OCI-LY3 (cell line): Measurements from ENCODE around the gene USP32.

Source experiments
- H2AFZ ChIP-seq: fragments of 200-600, 300-600 bp; shearing (Covaris generic); 2 replicates; pipeline ENCODE4 v1.6.0; 2014; ENCODE audit warnings: antibody characterized with exemption, low read depth, low read length
- H3K27ac ChIP-seq: fragments of 200-600, 300-600 bp; sonication (generic); 2 replicates; pipeline ENCODE4 v1.5.1; 2014; ENCODE audit warnings: mild to moderate bottlenecking, low read length, moderate library complexity, mixed read lengths
- H3K27me3 ChIP-seq: fragments of 200-600, 300-600 bp; sonication (generic); 2 replicates; pipeline ENCODE4 v1.6.1; 2014; ENCODE audit warnings: low read depth, low read length, mixed read lengths
- H3K36me3 ChIP-seq: fragments of 200-600, 300-600 bp; sonication (generic); replicated peaks from 2 replicates; pipeline ENCODE3; 2014; ENCODE audit warnings: low read depth, low read length, mixed read lengths
- H3K4me1 ChIP-seq: fragments of 300-600, 200-600 bp; sonication (generic); 2 replicates; pipeline ENCODE4 v1.6.1; 2014; ENCODE audit warnings: low read length, mixed read lengths
- H3K4me2 ChIP-seq: fragments of 200-600, 300-600 bp; sonication (generic); 2 replicates; pipeline ENCODE4 v1.6.1; 2014; ENCODE audit warnings: low read length, mixed read lengths
- H3K4me3 ChIP-seq: fragments of 300-600, 200-600 bp; sonication (generic); 2 replicates; pipeline ENCODE4 v1.5.1; 2014; ENCODE audit warnings: antibody characterized with exemption, mild to moderate bottlenecking, low read length, moderate library complexity
- H3K79me2 ChIP-seq: fragments of 300-600, 200-600 bp; shearing (Covaris generic); 2 replicates; pipeline ENCODE4 v1.6.1; 2014; ENCODE audit warnings: mild to moderate bottlenecking, low read length, mixed read lengths
- H3K9ac ChIP-seq: fragments of 300-600, 200-600 bp; shearing (Covaris generic); 2 replicates; pipeline ENCODE4 v1.6.0; 2014; ENCODE audit warnings: mild to moderate bottlenecking, low read length, moderate library complexity
- H3K9me3 ChIP-seq: fragments of 200-600, 300-600 bp; shearing (Covaris generic); 2 replicates; pipeline ENCODE4 v1.6.1; 2014; ENCODE audit warnings: low read length, mixed read lengths; ENCODE audit not compliant: insufficient read depth
- H4K20me1 ChIP-seq: fragments of 200-600, 300-600 bp; sonication (generic); 2 replicates; pipeline ENCODE4 v1.6.1; 2016; ENCODE audit warnings: low read length, mixed read lengths; ENCODE audit not compliant: insufficient read depth
- CTCF ChIP-seq: fragments of 200-600, 300-600 bp; sonication (generic); IDR thresholded peaks from 2 replicates; pipeline ENCODE4 v1.5.1; 2014; ENCODE audit warnings: antibody characterized with exemption, low read length, low read depth
- EZH2phosphoT487 ChIP-seq: fragments of 200-600 bp; shearing (Covaris generic); IDR thresholded peaks from 2 replicates; pipeline ENCODE4 v1.6.1; 2018; ENCODE audit warnings: antibody characterized with exemption, mixed run types, low read depth

USP32 gene

GRCh38 chr17:60406887-60407286, 15.0 kb upstream of the USP32 start:
- TF ChIP-seq CTCF: no peak
- no peak for TF ChIP-seq EZH2phosphoT487
- Histone ChIP-seq H3K79me2 (no peaks in the 10 kb centered on the region), H3K9me3 (no peaks in the 10 kb centered on the region), H3K4me1 (no peaks in the 10 kb centered on the region), H3K36me3 (no peaks in the 10 kb centered on the region), H3K9ac (no peak overlapping the region), H2AFZ (no peak overlapping the region), H3K27me3 (no peaks in the 10 kb centered on the region), H4K20me1 (no peaks in the 10 kb centered on the region), H3K27ac (no peak overlapping the region), H3K4me3 (no peak overlapping the region), H3K4me2 (no peak overlapping the region)

- Histone ChIP-seq H3K27ac (no peak overlapping the region), H4K20me1 (no peaks in the 10 kb centered on the region), H3K9me3 (no peaks in the 10 kb centered on the region), H3K4me3 (no peak overlapping the region), H3K79me2 (no peaks in the 10 kb centered on the region), H3K4me2 (no peak overlapping the region), H3K27me3 (no peaks in the 10 kb centered on the region), H3K36me3 (no peaks in the 10 kb centered on the region), H3K9ac (no peak overlapping the region), H2AFZ (no peak overlapping the region), H3K4me1 (no peaks in the 10 kb centered on the region)
- no peak for TF ChIP-seq CTCF
- no peak for TF ChIP-seq EZH2phosphoT487
Observed at GRCh38 chr17:60403962-60404361, 12.0 kb upstream of the USP32 start.

GRCh38 chr17:60403523-60403810, 11.5 kb upstream of the USP32 start:
- Histone ChIP-seq H3K4me2 (no peak overlapping the region), H3K27ac (no peak overlapping the region), H3K9ac (no peak overlapping the region), H3K9me3 (no peaks in the 10 kb centered on the region), H3K4me1 (peaks cover 3% of the 10 kb centered on the region), H3K4me3 (no peak overlapping the region), H3K79me2 (no peaks in the 10 kb centered on the region), H3K36me3 (no peaks in the 10 kb centered on the region), H2AFZ (no peak overlapping the region), H4K20me1 (no peaks in the 10 kb centered on the region), H3K27me3 (no peaks in the 10 kb centered on the region)
- TF ChIP-seq EZH2phosphoT487 (no peak), CTCF (no peak)

GRCh38 chr17:60401819-60402218, 9.9 kb upstream of the USP32 start:
- H2AFZ ChIP-seq: no peak overlapping the region
- H3K4me3 ChIP-seq: no peak overlapping the region
- H3K27ac ChIP-seq: no peak overlapping the region

More at GRCh38 chr17:60401819-60402218, 9.9 kb upstream of the USP32 start:
- TF ChIP-seq CTCF (no peak), EZH2phosphoT487 (no peak)
- no peaks in the 10 kb centered on the region for H3K9me3 ChIP-seq
- H3K4me1 ChIP-seq: peaks cover 15% of the 10 kb centered on the region
- H3K4me2 ChIP-seq: no peak overlapping the region
- no peak overlapping the region for H3K9ac ChIP-seq
- no peaks in the 10 kb centered on the region for H3K36me3 ChIP-seq
- H3K79me2 ChIP-seq: no peaks in the 10 kb centered on the region
- H4K20me1 ChIP-seq: no peaks in the 10 kb centered on the region
- H3K27me3 ChIP-seq: no peaks in the 10 kb centered on the region
